Loucy (cell line): ENCODE results near the gene GADD45G.

Experiments
- EZH2phosphoT487 ChIP-seq: fragments of 200-600 bp; IDR thresholded peaks from 2 replicates; pipeline ENCODE4 v1.6.1; 2018; ENCODE audit warnings: antibody characterized with exemption, mild to moderate bottlenecking, moderate library complexity, borderline replicate concordance
- TF ChIP-seq, protein P1 (sequence below): fragments of 200-600 bp; sonication (generic); conservative IDR thresholded peaks from 2 replicates; pipeline ENCODE4 v1.5.1; 2014; ENCODE audit warnings: mild to moderate bottlenecking, antibody characterized with exemption, low read length

DNA sequence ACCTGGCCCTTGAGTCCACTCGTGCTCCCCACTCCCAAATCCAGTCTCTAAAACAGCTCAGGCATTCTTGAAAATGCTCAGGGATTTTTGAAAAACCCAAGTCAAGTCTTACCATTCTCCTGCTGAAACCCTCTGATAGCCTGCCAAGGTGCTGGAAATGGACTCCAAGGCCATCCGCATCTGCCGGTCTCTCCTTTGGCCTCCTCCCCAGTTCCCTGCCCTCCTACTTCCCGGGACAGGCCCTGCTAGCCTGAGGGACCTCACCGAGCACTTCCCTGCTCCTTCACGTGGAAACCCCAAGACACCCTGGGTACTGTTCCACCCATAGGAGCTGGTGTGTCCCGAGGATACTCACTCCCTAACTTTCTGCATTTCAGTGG, 49.8 kb upstream of the GADD45G start:
- TF ChIP-seq, protein P1, sequence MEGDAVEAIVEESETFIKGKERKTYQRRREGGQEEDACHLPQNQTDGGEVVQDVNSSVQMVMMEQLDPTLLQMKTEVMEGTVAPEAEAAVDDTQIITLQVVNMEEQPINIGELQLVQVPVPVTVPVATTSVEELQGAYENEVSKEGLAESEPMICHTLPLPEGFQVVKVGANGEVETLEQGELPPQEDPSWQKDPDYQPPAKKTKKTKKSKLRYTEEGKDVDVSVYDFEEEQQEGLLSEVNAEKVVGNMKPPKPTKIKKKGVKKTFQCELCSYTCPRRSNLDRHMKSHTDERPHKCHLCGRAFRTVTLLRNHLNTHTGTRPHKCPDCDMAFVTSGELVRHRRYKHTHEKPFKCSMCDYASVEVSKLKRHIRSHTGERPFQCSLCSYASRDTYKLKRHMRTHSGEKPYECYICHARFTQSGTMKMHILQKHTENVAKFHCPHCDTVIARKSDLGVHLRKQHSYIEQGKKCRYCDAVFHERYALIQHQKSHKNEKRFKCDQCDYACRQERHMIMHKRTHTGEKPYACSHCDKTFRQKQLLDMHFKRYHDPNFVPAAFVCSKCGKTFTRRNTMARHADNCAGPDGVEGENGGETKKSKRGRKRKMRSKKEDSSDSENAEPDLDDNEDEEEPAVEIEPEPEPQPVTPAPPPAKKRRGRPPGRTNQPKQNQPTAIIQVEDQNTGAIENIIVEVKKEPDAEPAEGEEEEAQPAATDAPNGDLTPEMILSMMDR: no peak
- TF ChIP-seq EZH2phosphoT487: no peak
